Measurements from ENCODE around the gene SUDS3. TPM values are rescaled to one million over a fixed set of nuclear protein-coding genes. Genes with fewer than 3 reads are reported as not detected.
A peak's percentile ranks its signal among the peaks of the same experiment; 100 is the strongest.

Gene SUDS3
- total and polyA plus RNA-seq, 2 donors (not counting 1 experiment from before 2014, with no cell fraction given), result 12.1 to 53.9 TPM

DNA sequence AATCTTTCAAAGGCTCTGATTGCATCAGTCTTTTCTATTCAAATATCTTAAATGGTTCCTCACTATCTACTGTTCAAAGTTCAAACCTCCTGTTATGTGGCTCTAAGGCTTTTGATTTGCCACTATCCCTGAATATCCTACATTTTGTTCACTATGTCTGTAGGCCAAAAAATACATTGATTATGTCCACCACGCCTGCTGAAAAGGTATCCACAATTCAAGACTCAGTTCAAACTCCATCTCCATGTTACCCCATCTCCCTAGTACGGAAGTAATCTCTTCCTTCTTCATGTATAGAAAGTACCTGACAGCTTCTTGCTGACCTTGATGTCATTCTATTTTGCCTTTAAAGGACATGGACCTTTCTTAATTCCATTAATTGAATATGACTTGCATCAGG lies 28.4 kb upstream of the SUDS3 start:
- no peaks in the 10 kb centered on the region for H3K27me3 ChIP-seq (replicated peaks in 1 of 4; ENCODE audit: control extremely low read depth in 1 of 4, control insufficient read depth in 3 of 4, insufficient read depth in 4 of 4, low read length in 3 of 4)
- no peak overlapping the region for H3K4me2 ChIP-seq (replicated peaks; ENCODE audit: low read depth, low read length, poor library complexity, severe bottlenecking)
- H3K27ac ChIP-seq (ENCODE audit: low read length in 2 of 2), result peak overlapping the region in 1 of 2 donors; percentile 76
- DNase-seq (no peak), ATAC-seq (ENCODE audit: low read depth) (no peak)
- H3K4me3 Mint-ChIP-seq, result peak overlapping the region; percentile 59
- intact Hi-C loops (cut with micrococcal nuclease), result loop anchor here (1.0 kb wide), 1 partner anchor 7 kb away; no protein-coding TSS in a partner anchor
- H3K4me1 ChIP-seq (ENCODE audit: control insufficient read depth in 2 of 2, insufficient read depth in 2 of 2, low read length in 2 of 2), result peaks cover 15 to 27% of the 10 kb centered on the region in 2 donors
- no peaks in the 10 kb centered on the region for H3K27me3 Mint-ChIP-seq
- WGBS (ENCODE audit: insufficient coverage), result 100% methylated on average over 2 of the region's 2 CpGs
- ChIA-PET CTCF (interaction anchor here (1.2 to 2.0 kb wide), 3 partner anchors 10 to 30 kb away, joined by 5 to 6 read pairs (median 5); no protein-coding TSS in a partner anchor), POLR2A (no interaction called here)
- no peak overlapping the region for H3K9ac ChIP-seq (ENCODE audit: low read length)
- H4K20me1 ChIP-seq (ENCODE audit: control insufficient read depth, insufficient read depth, low read length, poor library complexity, severe bottlenecking), result peaks cover 27% of the 10 kb centered on the region
- TF ChIP-seq, protein P1, sequence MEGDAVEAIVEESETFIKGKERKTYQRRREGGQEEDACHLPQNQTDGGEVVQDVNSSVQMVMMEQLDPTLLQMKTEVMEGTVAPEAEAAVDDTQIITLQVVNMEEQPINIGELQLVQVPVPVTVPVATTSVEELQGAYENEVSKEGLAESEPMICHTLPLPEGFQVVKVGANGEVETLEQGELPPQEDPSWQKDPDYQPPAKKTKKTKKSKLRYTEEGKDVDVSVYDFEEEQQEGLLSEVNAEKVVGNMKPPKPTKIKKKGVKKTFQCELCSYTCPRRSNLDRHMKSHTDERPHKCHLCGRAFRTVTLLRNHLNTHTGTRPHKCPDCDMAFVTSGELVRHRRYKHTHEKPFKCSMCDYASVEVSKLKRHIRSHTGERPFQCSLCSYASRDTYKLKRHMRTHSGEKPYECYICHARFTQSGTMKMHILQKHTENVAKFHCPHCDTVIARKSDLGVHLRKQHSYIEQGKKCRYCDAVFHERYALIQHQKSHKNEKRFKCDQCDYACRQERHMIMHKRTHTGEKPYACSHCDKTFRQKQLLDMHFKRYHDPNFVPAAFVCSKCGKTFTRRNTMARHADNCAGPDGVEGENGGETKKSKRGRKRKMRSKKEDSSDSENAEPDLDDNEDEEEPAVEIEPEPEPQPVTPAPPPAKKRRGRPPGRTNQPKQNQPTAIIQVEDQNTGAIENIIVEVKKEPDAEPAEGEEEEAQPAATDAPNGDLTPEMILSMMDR (IDR thresholded peaks at IDR 0.05), result no peak
- TF ChIP-seq EZH2 (IDR thresholded peaks at IDR 0.05; ENCODE audit: borderline replicate concordance, insufficient read depth, low read depth, low read length, poor library complexity, severe bottlenecking), result no peak
- H3K4me1 Mint-ChIP-seq, result peaks cover 46% of the 10 kb centered on the region
- no peak overlapping the region for H2AFZ ChIP-seq (ENCODE audit: insufficient read depth, low read depth, low read length, poor library complexity, severe bottlenecking)
- H3K27ac Mint-ChIP-seq, result peak overlapping the region; percentile 53
- no peaks in the 10 kb centered on the region for H3K9me3 ChIP-seq (ENCODE audit: control extremely low read depth in 1 of 3, control insufficient read depth in 2 of 3, insufficient read depth in 1 of 3, low read length in 2 of 3)
- no peak overlapping the region for H3K4me3 ChIP-seq (ENCODE audit: control extremely low read depth in 1 of 5, extremely low read depth in 1 of 5, insufficient read depth in 1 of 5, low read depth in 2 of 5, low read length in 4 of 5)
- peaks cover 0 to 2% of the 10 kb centered on the region in 2 experiments for H3K36me3 ChIP-seq (replicated peaks in 1 of 2; ENCODE audit: control extremely low read depth in 1 of 2, control insufficient read depth in 1 of 2, extremely low read depth in 1 of 2, insufficient read depth in 2 of 2, low read length in 1 of 2)
- peaks cover 72% of the 10 kb centered on the region for H3K79me2 ChIP-seq (ENCODE audit: control insufficient read depth, insufficient read depth, low read length)
- no peaks in the 10 kb centered on the region for H3K9me3 Mint-ChIP-seq (ENCODE audit: insufficient read depth)

DNA sequence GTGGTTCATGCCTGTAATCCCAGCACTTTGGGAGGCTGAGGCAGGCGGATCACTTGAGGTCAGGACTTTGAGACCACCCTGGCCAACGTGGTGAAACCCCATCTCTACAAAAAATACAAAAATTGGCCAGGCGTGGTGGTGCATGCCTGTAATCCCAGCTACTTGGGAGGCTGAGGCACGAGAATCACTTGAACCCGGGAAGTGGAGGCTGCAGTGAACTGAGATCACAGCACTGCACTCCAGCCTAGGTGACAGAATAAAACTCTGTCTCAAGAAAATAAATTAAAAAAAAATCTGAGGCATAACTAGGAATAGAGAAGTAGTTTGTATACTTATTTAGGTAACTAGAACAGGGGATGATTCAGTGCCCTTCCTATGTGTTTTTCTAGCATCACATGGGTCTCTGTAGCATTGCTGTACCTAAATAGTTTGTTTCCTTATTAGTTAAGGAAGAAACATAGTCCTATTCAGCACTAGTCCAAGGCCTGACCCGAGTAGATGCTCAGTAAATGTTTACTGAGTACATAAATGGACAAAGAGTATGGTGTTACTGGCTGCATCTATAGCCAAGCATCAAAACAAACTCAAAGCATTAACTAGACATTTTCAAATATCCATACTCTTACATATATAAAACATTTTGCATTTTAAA lies 25.3 kb upstream of the SUDS3 start:
- no peak overlapping the region for H3K27ac Mint-ChIP-seq
- Histone ChIP-seq H2AFZ (ENCODE audit: insufficient read depth, low read depth, low read length, poor library complexity, severe bottlenecking) (no peak overlapping the region), H3K9me3 (ENCODE audit: control extremely low read depth in 1 of 3, control insufficient read depth in 2 of 3, insufficient read depth in 1 of 3, low read length in 2 of 3) (peaks cover 0 to 9% (median 2%) of the 10 kb centered on the region in 3 donors), H3K79me2 (ENCODE audit: control insufficient read depth, insufficient read depth, low read length) (peaks cover 75% of the 10 kb centered on the region), H3K4me3 (ENCODE audit: control extremely low read depth in 1 of 5, extremely low read depth in 1 of 5, insufficient read depth in 1 of 5, low read depth in 2 of 5, low read length in 4 of 5) (no peak overlapping the region), H3K36me3 (replicated peaks in 1 of 2; ENCODE audit: control extremely low read depth in 1 of 2, control insufficient read depth in 1 of 2, extremely low read depth in 1 of 2, insufficient read depth in 2 of 2, low read length in 1 of 2) (peaks cover 7 to 10% of the 10 kb centered on the region in 2 experiments), H4K20me1 (ENCODE audit: control insufficient read depth, insufficient read depth, low read length, poor library complexity, severe bottlenecking) (peaks cover 36% of the 10 kb centered on the region), H3K4me1 (ENCODE audit: control insufficient read depth in 2 of 2, insufficient read depth in 2 of 2, low read length in 2 of 2) (peaks cover 10 to 22% of the 10 kb centered on the region in 2 donors), H3K27me3 (replicated peaks in 1 of 4; ENCODE audit: control extremely low read depth in 1 of 4, control insufficient read depth in 3 of 4, insufficient read depth in 4 of 4, low read length in 3 of 4) (no peaks in the 10 kb centered on the region), H3K4me2 (replicated peaks; ENCODE audit: low read depth, low read length, poor library complexity, severe bottlenecking) (no peak overlapping the region), H3K9ac (ENCODE audit: low read length) (no peak overlapping the region), H3K27ac (ENCODE audit: low read length in 2 of 2) (no peak overlapping the region)
- H3K4me3 Mint-ChIP-seq, result no peak overlapping the region
- POLR2A ChIA-PET, result no interaction called here
- DNase-seq (no peak), ATAC-seq (ENCODE audit: low read depth) (no peak)
- TF ChIP-seq EZH2 (IDR thresholded peaks at IDR 0.05; ENCODE audit: borderline replicate concordance, insufficient read depth, low read depth, low read length, poor library complexity, severe bottlenecking), result no peak
- TF ChIP-seq, protein P1 (IDR thresholded peaks at IDR 0.05), result no peak
- H3K4me1 Mint-ChIP-seq, result peaks cover 46% of the 10 kb centered on the region
- intact Hi-C loops (cut with micrococcal nuclease), result no loop called here
- 93% methylated on average over 3 of the region's 6 CpGs for WGBS (ENCODE audit: insufficient coverage)
- peaks cover 2% of the 10 kb centered on the region for H3K9me3 Mint-ChIP-seq (ENCODE audit: insufficient read depth)
- H3K27me3 Mint-ChIP-seq, result no peaks in the 10 kb centered on the region
- CTCF ChIA-PET, result no interaction called here
